GM12878 (cell line): Measurements from ENCODE around the gene KCNH5.

Experiments
- CHD4 ChIP-seq: fragments of 200-600 bp; sonication (generic); IDR thresholded peaks from 2 replicates; pipeline ENCODE4 v1.6.1; 2016; ENCODE audit warnings: mild to moderate bottlenecking
- CTCF ChIP-seq, 3 experiments: IDR thresholded peaks in 2 of 3; conservative IDR thresholded peaks in 1 of 3; 2 replicates each; pipeline ENCODE4 v1.5.1; 2011; ENCODE audit warnings: low read depth in 3 of 3, low read length in 3 of 3, mild to moderate bottlenecking in 3 of 3, control low read depth in 2 of 3, moderate library complexity in 2 of 3, inconsistent platforms in 1 of 3, mixed read lengths in 1 of 3; ENCODE audit not compliant: control insufficient read depth in 2 of 3, insufficient read depth in 1 of 3; ENCODE audit errors: extremely low read depth in 1 of 3
- ESRRA ChIP-seq: IDR thresholded peaks from 2 replicates; pipeline ENCODE4 v1.6.1; 2012; ENCODE audit warnings: mild to moderate bottlenecking, low read length, improper control_type of control experiment
- MYC ChIP-seq: IDR thresholded peaks from 2 replicates; pipeline ENCODE4 v1.6.1; 2011; ENCODE audit warnings: mild to moderate bottlenecking, low read length, moderate library complexity, inconsistent platforms; ENCODE audit not compliant: insufficient read depth, insufficient replicate concordance, insufficient read length, severe bottlenecking
- ZNF622 ChIP-seq: fragments of 450-650 bp; IDR thresholded peaks from 2 replicates; pipeline ENCODE4 v1.6.1; 2017; ENCODE audit warnings: mild to moderate bottlenecking, inconsistent platforms

GRCh38 chr14:62718629-62719028, 326.6 kb downstream of the KCNH5 start:
- TF ChIP-seq CHD4, result no peak
- TF ChIP-seq MYC, result no peak
- TF ChIP-seq ESRRA, result no peak
- no peak for TF ChIP-seq ZNF622
- TF ChIP-seq CTCF (IDR thresholded peaks at IDR 0.05 in 2 of 3, conservative IDR thresholded peaks at IDR 0.05 in 1 of 3; ENCODE audit: control insufficient read depth in 2 of 3, extremely low read depth in 1 of 3, insufficient read depth in 1 of 3, low read depth in 3 of 3, low read length in 3 of 3), result no peak
